ENCODE results near the gene ACIN1. TPM values are rescaled to one million over a fixed set of nuclear protein-coding genes. Genes with fewer than 3 reads are reported as not detected.
A peak's percentile ranks its signal among the peaks of the same experiment; 100 is the strongest.

The ACIN1 gene
- total and polyA plus RNA-seq, 2 of the 13 experiments (the other 11 are each of a cell fraction or from before 2014, with no cell fraction given) = 165 to 183 TPM

DNA sequence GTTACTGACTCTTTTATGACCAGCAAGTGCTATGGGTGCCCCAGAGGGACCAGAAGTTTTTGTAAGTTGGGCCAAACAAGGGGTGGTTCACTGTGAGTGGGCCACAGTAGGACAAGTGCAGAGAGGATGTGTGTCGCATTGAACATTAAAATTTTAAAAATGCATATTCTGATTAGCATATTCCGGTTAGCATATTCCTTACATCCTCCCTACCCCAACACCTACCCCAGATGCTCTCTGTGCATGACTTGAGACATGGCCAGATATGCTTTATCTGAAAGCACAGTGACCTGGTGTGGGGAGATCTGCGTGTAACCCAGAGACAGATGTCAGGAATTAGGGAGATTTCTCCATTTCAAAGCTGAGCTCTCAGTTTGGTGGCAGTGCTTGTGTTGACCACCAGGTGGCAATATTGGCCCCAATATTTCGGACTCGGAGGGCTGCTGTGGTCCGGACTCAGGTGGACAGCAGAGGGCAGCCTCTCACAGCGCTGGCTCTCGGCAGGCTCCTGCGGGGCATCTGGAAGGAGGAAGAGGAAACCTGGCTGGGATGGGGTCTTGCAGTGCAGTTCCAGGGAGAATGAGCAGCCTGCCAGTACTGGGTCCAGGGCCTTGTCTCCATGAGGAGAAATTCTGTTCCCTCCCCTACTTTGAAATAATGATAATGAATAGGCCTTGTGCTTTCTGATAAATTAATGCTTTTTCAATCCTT lies 25.8 kb upstream of the ACIN1 start (continued):
- TF ChIP-seq, protein P1, sequence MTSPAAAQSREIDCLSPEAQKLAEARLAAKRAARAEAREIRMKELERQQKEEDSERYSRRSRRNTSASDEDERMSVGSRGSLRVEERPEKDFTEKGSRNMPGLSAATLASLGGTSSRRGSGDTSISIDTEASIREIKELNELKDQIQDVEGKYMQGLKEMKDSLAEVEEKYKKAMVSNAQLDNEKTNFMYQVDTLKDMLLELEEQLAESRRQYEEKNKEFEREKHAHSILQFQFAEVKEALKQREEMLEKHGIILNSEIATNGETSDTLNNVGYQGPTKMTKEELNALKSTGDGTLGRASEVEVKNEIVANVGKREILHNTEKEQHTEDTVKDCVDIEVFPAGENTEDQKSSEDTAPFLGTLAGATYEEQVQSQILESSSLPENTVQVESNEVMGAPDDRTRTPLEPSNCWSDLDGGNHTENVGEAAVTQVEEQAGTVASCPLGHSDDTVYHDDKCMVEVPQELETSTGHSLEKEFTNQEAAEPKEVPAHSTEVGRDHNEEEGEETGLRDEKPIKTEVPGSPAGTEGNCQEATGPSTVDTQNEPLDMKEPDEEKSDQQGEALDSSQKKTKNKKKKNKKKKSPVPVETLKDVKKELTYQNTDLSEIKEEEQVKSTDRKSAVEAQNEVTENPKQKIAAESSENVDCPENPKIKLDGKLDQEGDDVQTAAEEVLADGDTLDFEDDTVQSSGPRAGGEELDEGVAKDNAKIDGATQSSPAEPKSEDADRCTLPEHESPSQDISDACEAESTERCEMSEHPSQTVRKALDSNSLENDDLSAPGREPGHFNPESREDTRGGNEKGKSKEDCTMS (CRISPR knock-in tag; conservative IDR thresholded peaks at IDR 0.05) = peak; percentile 90
- no peak for TF ChIP-seq SOX6 (IDR thresholded peaks at IDR 0.05)
- TF ChIP-seq SOX6 (CRISPR knock-in tag; IDR thresholded peaks at IDR 0.05) = peak; percentile 46
- TF ChIP-seq ZNF235 (CRISPR knock-in tag; IDR thresholded peaks at IDR 0.05; ENCODE audit: borderline replicate concordance) = peak; percentile 49; the same call in 1 of the 2 replicates
- peak; percentile 95; the same call in 1 of the 2 replicates for TF ChIP-seq ZNF572 (CRISPR knock-in tag; IDR thresholded peaks at IDR 0.05)
- TF ChIP-seq ZBTB20 (CRISPR knock-in tag; IDR thresholded peaks at IDR 0.05; ENCODE audit: borderline replicate concordance, low read depth) = peak; percentile 57
- TF ChIP-seq, protein P2, sequence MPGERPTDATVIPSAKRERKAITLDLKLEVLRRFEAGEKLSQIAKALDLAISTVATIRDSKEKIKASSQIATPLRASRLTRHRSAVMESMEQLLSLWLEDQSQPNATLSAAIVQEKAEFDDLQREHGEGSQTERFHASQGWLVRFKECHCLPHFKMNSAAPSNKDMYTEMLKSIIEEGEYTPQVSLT (CRISPR knock-in tag; IDR thresholded peaks at IDR 0.05; ENCODE audit: borderline replicate concordance, low read depth) = no peak
- peak; percentile 42; the same call in 1 of the 2 replicates for TF ChIP-seq RARA (CRISPR knock-in tag; IDR thresholded peaks at IDR 0.05)
- TF ChIP-seq, protein P3, sequence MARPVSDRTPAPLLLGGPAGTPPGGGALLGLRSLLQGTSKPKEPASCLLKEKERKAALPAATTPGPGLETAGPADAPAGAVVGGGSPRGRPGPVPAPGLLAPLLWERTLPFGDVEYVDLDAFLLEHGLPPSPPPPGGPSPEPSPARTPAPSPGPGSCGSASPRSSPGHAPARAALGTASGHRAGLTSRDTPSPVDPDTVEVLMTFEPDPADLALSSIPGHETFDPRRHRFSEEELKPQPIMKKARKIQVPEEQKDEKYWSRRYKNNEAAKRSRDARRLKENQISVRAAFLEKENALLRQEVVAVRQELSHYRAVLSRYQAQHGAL (CRISPR knock-in tag; IDR thresholded peaks at IDR 0.05; ENCODE audit: not compliant biosample characterization) = no peak
- no peak for TF ChIP-seq YEATS4 (CRISPR knock-in tag; IDR thresholded peaks at IDR 0.05; ENCODE audit: borderline replicate concordance)
- TF ChIP-seq, protein P4, sequence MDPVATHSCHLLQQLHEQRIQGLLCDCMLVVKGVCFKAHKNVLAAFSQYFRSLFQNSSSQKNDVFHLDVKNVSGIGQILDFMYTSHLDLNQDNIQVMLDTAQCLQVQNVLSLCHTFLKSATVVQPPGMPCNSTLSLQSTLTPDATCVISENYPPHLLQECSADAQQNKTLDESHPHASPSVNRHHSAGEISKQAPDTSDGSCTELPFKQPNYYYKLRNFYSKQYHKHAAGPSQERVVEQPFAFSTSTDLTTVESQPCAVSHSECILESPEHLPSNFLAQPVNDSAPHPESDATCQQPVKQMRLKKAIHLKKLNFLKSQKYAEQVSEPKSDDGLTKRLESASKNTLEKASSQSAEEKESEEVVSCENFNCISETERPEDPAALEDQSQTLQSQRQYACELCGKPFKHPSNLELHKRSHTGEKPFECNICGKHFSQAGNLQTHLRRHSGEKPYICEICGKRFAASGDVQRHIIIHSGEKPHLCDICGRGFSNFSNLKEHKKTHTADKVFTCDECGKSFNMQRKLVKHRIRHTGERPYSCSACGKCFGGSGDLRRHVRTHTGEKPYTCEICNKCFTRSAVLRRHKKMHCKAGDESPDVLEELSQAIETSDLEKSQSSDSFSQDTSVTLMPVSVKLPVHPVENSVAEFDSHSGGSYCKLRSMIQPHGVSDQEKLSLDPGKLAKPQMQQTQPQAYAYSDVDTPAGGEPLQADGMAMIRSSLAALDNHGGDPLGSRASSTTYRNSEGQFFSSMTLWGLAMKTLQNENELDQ (CRISPR knock-in tag; IDR thresholded peaks at IDR 0.05; ENCODE audit: borderline replicate concordance) = peak; percentile 79; the same call in 1 of the 2 replicates
- TF ChIP-seq BORCS8-MEF2B (CRISPR knock-in tag; IDR thresholded peaks at IDR 0.05) = peak; percentile 67; the same call in 1 of the 2 replicates
- no peak for TF ChIP-seq ZFX (CRISPR knock-in tag; IDR thresholded peaks at IDR 0.05; ENCODE audit: low read depth)
- TF ChIP-seq KDM5B (CRISPR knock-in tag; IDR thresholded peaks at IDR 0.05; ENCODE audit: borderline replicate concordance) = peak; percentile 87; the same call in 1 of the 2 replicates
- TF ChIP-seq, protein P5, sequence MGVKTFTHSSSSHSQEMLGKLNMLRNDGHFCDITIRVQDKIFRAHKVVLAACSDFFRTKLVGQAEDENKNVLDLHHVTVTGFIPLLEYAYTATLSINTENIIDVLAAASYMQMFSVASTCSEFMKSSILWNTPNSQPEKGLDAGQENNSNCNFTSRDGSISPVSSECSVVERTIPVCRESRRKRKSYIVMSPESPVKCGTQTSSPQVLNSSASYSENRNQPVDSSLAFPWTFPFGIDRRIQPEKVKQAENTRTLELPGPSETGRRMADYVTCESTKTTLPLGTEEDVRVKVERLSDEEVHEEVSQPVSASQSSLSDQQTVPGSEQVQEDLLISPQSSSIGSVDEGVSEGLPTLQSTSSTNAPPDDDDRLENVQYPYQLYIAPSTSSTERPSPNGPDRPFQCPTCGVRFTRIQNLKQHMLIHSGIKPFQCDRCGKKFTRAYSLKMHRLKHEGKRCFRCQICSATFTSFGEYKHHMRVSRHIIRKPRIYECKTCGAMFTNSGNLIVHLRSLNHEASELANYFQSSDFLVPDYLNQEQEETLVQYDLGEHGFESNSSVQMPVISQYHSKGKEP (CRISPR knock-in tag; IDR thresholded peaks at IDR 0.05) = peak; percentile 63; the same call in 1 of the 2 replicates
- 0 out of 2 replicates have a peak, but pooled peaks have one; percentile 54 for TF ChIP-seq ZNF354B (CRISPR knock-in tag; IDR thresholded peaks at IDR 0.05)
- TF ChIP-seq JUND (CRISPR knock-in tag; IDR thresholded peaks at IDR 0.05) = 0 out of 2 replicates have a peak, but pooled peaks have one; percentile 65
- TF ChIP-seq PITX1 (CRISPR knock-in tag; IDR thresholded peaks at IDR 0.05) = peak; percentile 75; the same call in 1 of the 2 replicates
- TF ChIP-seq, protein P6, sequence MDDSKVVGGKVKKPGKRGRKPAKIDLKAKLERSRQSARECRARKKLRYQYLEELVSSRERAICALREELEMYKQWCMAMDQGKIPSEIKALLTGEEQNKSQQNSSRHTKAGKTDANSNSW (CRISPR knock-in tag; IDR thresholded peaks at IDR 0.05; ENCODE audit: borderline replicate concordance) = peak; percentile 26; the same call in 1 of the 2 replicates

Measured in HepG2 (cell line).